ENCODE data around the gene MEI1.
A peak's percentile ranks its signal among the peaks of the same experiment; 100 is the strongest.
"Not testable (repeated sequence)": the region's sequence is repeated elsewhere in the genome, so short reads cannot be mapped to it uniquely, and the experiment has no call there.

The MEI1 gene

GRCh38 chr22:41681616-41682015 is 17.7 kb upstream of the MEI1 start:
- TF ChIP-seq CTCF (conservative IDR thresholded peaks at IDR 0.05; ENCODE audit: control insufficient read depth, insufficient read depth, low read depth, low read length): no peak
- H3K4me3 ChIP-seq (ENCODE audit: control insufficient read depth, low read depth, low read length): peak overlapping the region; percentile 66
- peak; percentile 27 for DNase-seq (ENCODE audit: low read depth)

GRCh38 chr22:41682033-41682807 is 17.1 kb upstream of the MEI1 start:
- H3K4me3 ChIP-seq (ENCODE audit: control insufficient read depth, low read depth, low read length): peak overlapping the region; percentile 66
- TF ChIP-seq CTCF (conservative IDR thresholded peaks at IDR 0.05; ENCODE audit: control insufficient read depth, insufficient read depth, low read depth, low read length): no peak
- DNase-seq (ENCODE audit: low read depth): peak; percentile 86

GRCh38 chr22:41683052-41683451 is 16.3 kb upstream of the MEI1 start:
- no peak for TF ChIP-seq CTCF (conservative IDR thresholded peaks at IDR 0.05; ENCODE audit: control insufficient read depth, insufficient read depth, low read depth, low read length)
- DNase-seq (ENCODE audit: low read depth): no peak
- no peak overlapping the region for H3K4me3 ChIP-seq (ENCODE audit: control insufficient read depth, low read depth, low read length)

- TF ChIP-seq CTCF (conservative IDR thresholded peaks at IDR 0.05; ENCODE audit: control insufficient read depth, insufficient read depth, low read depth, low read length): no peak
- DNase-seq (ENCODE audit: low read depth): no peak
- H3K4me3 ChIP-seq (ENCODE audit: control insufficient read depth, low read depth, low read length): no peak overlapping the region
Observed at GRCh38 chr22:41683616-41684015, 15.7 kb upstream of the MEI1 start.

- TF ChIP-seq CTCF (conservative IDR thresholded peaks at IDR 0.05; ENCODE audit: control insufficient read depth, insufficient read depth, low read depth, low read length): no peak
- no peak for DNase-seq (ENCODE audit: low read depth)
- H3K4me3 ChIP-seq (ENCODE audit: control insufficient read depth, low read depth, low read length): no peak overlapping the region
Observed at GRCh38 chr22:41684194-41684593, 15.1 kb upstream of the MEI1 start.

GRCh38 chr22:41686890-41687289 is 12.4 kb upstream of the MEI1 start:
- not testable (repeated sequence) for H3K4me3 ChIP-seq (ENCODE audit: control insufficient read depth, low read depth, low read length); DNase-seq (ENCODE audit: low read depth)

- peak; percentile 21 for DNase-seq (ENCODE audit: low read depth)
- H3K4me3 ChIP-seq (ENCODE audit: control insufficient read depth, low read depth, low read length): peak overlapping the region; percentile 94
- TF ChIP-seq CTCF (conservative IDR thresholded peaks at IDR 0.05; ENCODE audit: control insufficient read depth, insufficient read depth, low read depth, low read length): no peak
Observed at GRCh38 chr22:41687901-41688364, 11.4 kb upstream of the MEI1 start.
